IMR-90 (cell line): Measurements from ENCODE around the gene PRKD1. TPM values are rescaled to one million over a fixed set of nuclear protein-coding genes. Genes with fewer than 3 reads are reported as not detected.

Experiments used
- ATAC-seq: fragments of 200-7000 bp; cut with Tn5 transposase; 2 replicates; pipeline ENCODE4 v1.9.1; 2020; ENCODE audit warnings: low read depth, mild to moderate bottlenecking, moderate library complexity
- BruUV-seq: library from RNA; stranded (reverse); fragments of 400-500 nt; replicated peaks from 2 replicates; lab custom pipeline; 2021; lab: Mats Ljungman, UMichigan
- CTCF ChIA-PET: fragments of 300-600 bp; formaldehyde crosslinking; extraction: SDS; loops from one replicate; lab custom pipeline; 2021; ENCODE audit warnings: antibody characterized with exemption; lab: Yijun Ruan, JAX
- POLR2A ChIA-PET: fragments of 300-600 bp; sonication (Branson Sonifier 250); formaldehyde crosslinking; loops from one replicate; lab custom pipeline; 2022; ENCODE audit warnings: antibody characterized with exemption; ENCODE audit not compliant: unreplicated experiment; lab: Charles Lee
- DNase-seq: peaks from one replicate; pipeline ENCODE4 v3.0.0; 2013
- H2AFZ ChIP-seq: replicated peaks from 2 replicates; pipeline ENCODE3; 2013; ENCODE audit warnings: low read length, mild to moderate bottlenecking; ENCODE audit not compliant: poor library complexity
- H2AK5ac ChIP-seq: 2 replicates; pipeline ENCODE4 v1.6.1; 2013; ENCODE audit warnings: low read depth, low read length, inconsistent platforms
- H2AK9ac ChIP-seq: replicated peaks from 2 replicates; pipeline ENCODE3; 2013; ENCODE audit warnings: mild to moderate bottlenecking, low read depth, low read length, moderate library complexity; ENCODE audit not compliant: poor library complexity
- H2BK120ac ChIP-seq: 2 replicates; pipeline ENCODE4 v1.6.1; 2013; ENCODE audit warnings: low read depth, low read length, inconsistent platforms
- H2BK15ac ChIP-seq: 3 replicates; pipeline ENCODE4 v1.6.1; 2013; ENCODE audit warnings: low read depth, low read length, inconsistent platforms
- H2BK20ac ChIP-seq: 2 replicates; pipeline ENCODE4 v1.6.1; 2013; ENCODE audit warnings: low read depth, mild to moderate bottlenecking, inconsistent platforms, low read length, moderate library complexity
- H2BK5ac ChIP-seq: 2 replicates; pipeline ENCODE4 v1.6.1; 2013; ENCODE audit warnings: mild to moderate bottlenecking, low read depth, low read length, inconsistent platforms; ENCODE audit not compliant: poor library complexity, severe bottlenecking
- H3K14ac ChIP-seq: replicated peaks from 2 replicates; pipeline ENCODE4 v1.6.1; 2013; ENCODE audit warnings: low read depth, low read length, inconsistent platforms
- H3K18ac ChIP-seq: 2 replicates; pipeline ENCODE4 v1.6.1; 2013; ENCODE audit warnings: low read depth, low read length, control low read depth
- H3K23ac ChIP-seq: 2 replicates; pipeline ENCODE4 v1.6.1; 2013; ENCODE audit warnings: low read depth, low read length, inconsistent platforms
- H3K27ac ChIP-seq: 2 replicates; pipeline ENCODE4 v1.5.1; 2013; ENCODE audit warnings: mild to moderate bottlenecking, control low read depth, low read length; ENCODE audit not compliant: insufficient read depth
- H3K27me3 ChIP-seq: 2 replicates; pipeline ENCODE4 v1.6.1; 2013; ENCODE audit warnings: low read length; ENCODE audit not compliant: control insufficient read depth, insufficient read depth
- H3K36me3 ChIP-seq: 2 replicates; pipeline ENCODE4 v1.6.1; 2013; ENCODE audit warnings: low read length, mixed read lengths; ENCODE audit not compliant: control insufficient read depth, insufficient read depth
- H3K4ac ChIP-seq: 2 replicates; pipeline ENCODE4 v1.6.1; 2013; ENCODE audit warnings: low read depth, low read length, inconsistent platforms
- H3K4me1 ChIP-seq: 2 replicates; pipeline ENCODE4 v1.6.1; 2013; ENCODE audit warnings: low read length, mixed read lengths; ENCODE audit not compliant: control insufficient read depth, insufficient read depth
- H3K4me2 ChIP-seq: 2 replicates; pipeline ENCODE4 v1.6.1; 2013; ENCODE audit warnings: low read depth, mild to moderate bottlenecking, control low read depth, low read length, moderate library complexity
- H3K4me3 ChIP-seq: 2 replicates; pipeline ENCODE4 v1.5.1; 2013; ENCODE audit warnings: low read depth, mild to moderate bottlenecking, control low read depth, low read length, moderate library complexity; ENCODE audit not compliant: insufficient read depth
- H3K56ac ChIP-seq: 2 replicates; pipeline ENCODE4 v1.6.1; 2013; ENCODE audit warnings: low read length, inconsistent platforms; ENCODE audit not compliant: insufficient read depth; ENCODE audit errors: extremely low read depth
- H3K79me1 ChIP-seq, 2 experiments: 2 replicates each; pipeline ENCODE4 v1.6.1; 2013; ENCODE audit warnings: low read length in 2 of 2, inconsistent platforms in 1 of 2, low read depth in 1 of 2
- H3K9ac ChIP-seq: 2 replicates; pipeline ENCODE4 v1.6.1; 2013; ENCODE audit warnings: low read depth, low read length, control low read depth
- H3K9me1 ChIP-seq: 2 replicates; pipeline ENCODE4 v1.6.1; 2013; ENCODE audit warnings: low read length, inconsistent platforms; ENCODE audit not compliant: insufficient read depth
- H3K9me3 ChIP-seq: 2 replicates; pipeline ENCODE4 v1.6.1; 2013; ENCODE audit warnings: low read length; ENCODE audit not compliant: control insufficient read depth, insufficient read depth
- H4K20me1 ChIP-seq: 2 replicates; pipeline ENCODE4 v1.6.1; 2013; ENCODE audit warnings: low read length, inconsistent platforms; ENCODE audit not compliant: insufficient read depth
- H4K5ac ChIP-seq: 2 replicates; pipeline ENCODE4 v1.6.1; 2013; ENCODE audit warnings: mild to moderate bottlenecking, low read depth, low read length, control low read depth
- H4K8ac ChIP-seq, 2 experiments: 2 replicates each; pipeline ENCODE4 v1.6.1; 2013; ENCODE audit warnings: low read depth in 2 of 2, low read length in 2 of 2, control low read depth in 1 of 2, inconsistent platforms in 1 of 2
- H4K91ac ChIP-seq: 2 replicates; pipeline ENCODE4 v1.6.1; 2013; ENCODE audit warnings: low read depth, low read length, inconsistent platforms; ENCODE audit not compliant: insufficient read depth
- CHD1 ChIP-seq: IDR thresholded peaks from 2 replicates; pipeline ENCODE4 v1.6.1; 2012; ENCODE audit warnings: low read depth, low read length, improper control_type of control experiment
- FOS ChIP-seq: fragments of 150-350 bp; IDR thresholded peaks from 2 replicates; pipeline ENCODE4 v1.6.1; 2016; ENCODE audit warnings: low read depth, low read length
- MXI1 ChIP-seq: IDR thresholded peaks from 2 replicates; pipeline ENCODE4 v1.6.1; 2012; ENCODE audit warnings: low read depth, mild to moderate bottlenecking, low read length, moderate library complexity, borderline replicate concordance
- POLR2A ChIP-seq: IDR thresholded peaks from 2 replicates; pipeline ENCODE4 v1.6.1; 2012; ENCODE audit warnings: mild to moderate bottlenecking, low read depth, low read length
- RCOR1 ChIP-seq: IDR thresholded peaks from 2 replicates; pipeline ENCODE4 v1.6.1; 2012; ENCODE audit warnings: mild to moderate bottlenecking, low read length, improper control_type of control experiment; ENCODE audit not compliant: insufficient replicate concordance
- WGBS, 2 experiments: methylation state at CpG; one replicate each; pipeline versions ENCODE4 v1.1.5 to v1.1.7; 2013; ENCODE audit warnings: missing lambda C conversion rate in 2 of 2; ENCODE audit not compliant: insufficient read length in 1 of 2; ENCODE audit errors: extremely low coverage in 2 of 2; 5-methylcytosine and 5-hydroxymethylcytosine counted together
- dilution Hi-C: fragments of 300-500 bp; cut with HindIII; formaldehyde crosslinking; loops from one replicate; pipeline ENCODE4 v1.14.3; 2018; ENCODE audit warnings: low sequenced_read_pairs; ENCODE audit not compliant: unreplicated experiment
- in situ Hi-C: fragments of 300-500 bp; cut with MboI; formaldehyde crosslinking; loops from 3 replicates; pipeline ENCODE4 v1.14.3; 2019; ENCODE audit warnings: low sequenced_read_pairs, inconsistent platforms, mixed read lengths
- intact Hi-C: fragments of 100-400 bp; cut with micrococcal nuclease; formaldehyde crosslinking; loops from 2 replicates; pipeline ENCODE4 v1.10.0; 2022
- polyA plus RNA-seq, 3 experiments: library from polyadenylated mRNA; depleted of rRNA; stranded (reverse); fragments of >200 nt; gene quantifications; 2 replicates each; pipeline ENCODE4 v1.2.3, GENCODE V29; 2012; ENCODE audit warnings: low replicate concordance in 1 of 3
- total RNA-seq: library from RNA; depleted of rRNA; stranded (reverse); fragments of >200 nt; gene quantifications from 2 replicates; pipeline ENCODE4 v1.2.3, GENCODE V29; 2012

The PRKD1 gene
- total and polyA plus RNA-seq, 2 of the 4 experiments (the other 2 are of a cell fraction) = 12.9 to 14.2 TPM

GRCh38 chr14:29569194-29569593 is 358.5 kb downstream of the PRKD1 start:
- no peak overlapping the region for H2BK120ac ChIP-seq
- TF ChIP-seq POLR2A = no peak
- no peak for TF ChIP-seq RCOR1
- TF ChIP-seq FOS = no peak
- TF ChIP-seq MXI1 = no peak
- no peak for TF ChIP-seq CHD1
- no peak overlapping the region for H4K91ac ChIP-seq
- no peaks in the 10 kb centered on the region for H3K9me1 ChIP-seq
- H2BK5ac ChIP-seq = no peak overlapping the region
- H3K14ac ChIP-seq = no peak overlapping the region
- H3K79me1 ChIP-seq = no peaks in the 10 kb centered on the region
- H2BK15ac ChIP-seq = no peak overlapping the region
- no peak overlapping the region for H3K27ac ChIP-seq
- BruUV-seq = no TSS peak
- intact Hi-C loops = no loop called here
- DNase-seq = no peak
- no peak overlapping the region for H2BK20ac ChIP-seq
- in situ Hi-C loops = no loop called here
- H3K9me3 ChIP-seq = peaks cover 4% of the 10 kb centered on the region; the same call in 1 of the 2 replicates
- no peaks in the 10 kb centered on the region for H3K4me1 ChIP-seq
- no peaks in the 10 kb centered on the region for H3K27me3 ChIP-seq
- H2AK5ac ChIP-seq = no peak overlapping the region
- no peak overlapping the region for H3K4me2 ChIP-seq
- ATAC-seq = no peak
- H3K36me3 ChIP-seq = no peaks in the 10 kb centered on the region
- no peak overlapping the region for H4K5ac ChIP-seq
- H3K18ac ChIP-seq = no peak overlapping the region
- H3K9ac ChIP-seq = no peak overlapping the region
- H4K8ac ChIP-seq = no peak overlapping the region
- dilution Hi-C loops = no loop called here
- ChIA-PET POLR2A (no interaction called here), CTCF (no interaction called here)
- no peaks in the 10 kb centered on the region for H4K20me1 ChIP-seq
- H3K4me3 ChIP-seq = no peak overlapping the region
- no peak overlapping the region for H3K23ac ChIP-seq
- no peak overlapping the region for H3K4ac ChIP-seq
- no peak overlapping the region for H2AFZ ChIP-seq
- no peak overlapping the region for H3K56ac ChIP-seq
- WGBS, 2 experiments = no CpG with 5 or more reads among the region's 2 CpGs
- H2AK9ac ChIP-seq = no peak overlapping the region
